A549 treated with DMSO at 1 μM for 4 hours (cell line): Measurements from ENCODE around the gene CPPED1. TPM values are rescaled to one million over a fixed set of nuclear protein-coding genes. Genes with fewer than 3 reads are reported as not detected.

ENCODE experiments used
- total RNA-seq: library from RNA; stranded (reverse); fragments of 200-300 nt; extraction: Qiagen RNA extraction; gene quantifications from 5 replicates; pipeline ENCODE4 v1.2.3, GENCODE V29; 2022; ENCODE audit warnings: low read depth

Gene CPPED1
- total RNA-seq: 21.3 to 23.1 TPM (median 21.6 TPM) in 5 replicates

GRCh38 chr16:12803203-12804093 lies at the start of gene CPPED1:
TSS of gene CPPED1 (minus strand) at chr16:12803887. CDS start at chr16:12803776, 111 bp downstream.

Other genes starting within 250 kb of the CPPED1 start
- gene SHISA9, start 97.7 kb upstream of the CPPED1 start, total RNA-seq: 0.06 to 0.11 TPM (median 0.07 TPM) in 4 of 5 replicates, not detected in the other